Measurements from ENCODE around the gene LCORL.
A peak's percentile ranks its signal among the peaks of the same experiment; 100 is the strongest.
"Not testable (repeated sequence)": the region's sequence is repeated elsewhere in the genome, so short reads cannot be mapped to it uniquely, and the experiment has no call there.

The LCORL gene

GRCh38 chr4:18039113-18039512 lies 17.6 kb upstream of the LCORL start:
- no peak overlapping the region for H3K4me3 ChIP-seq (ENCODE audit: low read depth, low read length)
- DNase-seq (ENCODE audit: low read depth): no peak
- TF ChIP-seq CTCF (conservative IDR thresholded peaks at IDR 0.05; ENCODE audit: low read depth, low read length): no peak

- not testable (repeated sequence) for H3K4me3 ChIP-seq (ENCODE audit: low read depth, low read length); DNase-seq (ENCODE audit: low read depth)
Observed at GRCh38 chr4:18036369-18036768, 14.8 kb upstream of the LCORL start.

- no peak for TF ChIP-seq CTCF (conservative IDR thresholded peaks at IDR 0.05; ENCODE audit: low read depth, low read length)
- H3K4me3 ChIP-seq (ENCODE audit: low read depth, low read length): no peak overlapping the region
- no peak for DNase-seq (ENCODE audit: low read depth)
Observed at GRCh38 chr4:18034099-18034498, 12.5 kb upstream of the LCORL start.

GRCh38 chr4:18033111-18034085 lies 11.8 kb upstream of the LCORL start:
- no peak overlapping the region for H3K4me3 ChIP-seq (ENCODE audit: low read depth, low read length)
- peak; percentile 20 for DNase-seq (ENCODE audit: low read depth)

GRCh38 chr4:18025288-18025687 lies 3.7 kb upstream of the LCORL start:
- no peak for DNase-seq (ENCODE audit: low read depth)
- no peak overlapping the region for H3K4me3 ChIP-seq (ENCODE audit: low read depth, low read length)
- no peak for TF ChIP-seq CTCF (conservative IDR thresholded peaks at IDR 0.05; ENCODE audit: low read depth, low read length)

More at GRCh38 chr4:18033111-18034085, 11.8 kb upstream of the LCORL start:
- TF ChIP-seq CTCF (conservative IDR thresholded peaks at IDR 0.05; ENCODE audit: low read depth, low read length): no peak

GRCh38 chr4:18022572-18023050 lies 1.1 kb upstream of the LCORL start:
- TF ChIP-seq CTCF (conservative IDR thresholded peaks at IDR 0.05; ENCODE audit: low read depth, low read length): no peak
- H3K4me3 ChIP-seq (ENCODE audit: low read depth, low read length): peak overlapping the region; percentile 91
- peak; percentile 23 for DNase-seq (ENCODE audit: low read depth)

GRCh38 chr4:18021470-18021719 lies 160 bp downstream of the LCORL start:
- no peak for DNase-seq (ENCODE audit: low read depth)
- no peak for TF ChIP-seq CTCF (conservative IDR thresholded peaks at IDR 0.05; ENCODE audit: low read depth, low read length)
- peak overlapping the region; percentile 91 for H3K4me3 ChIP-seq (ENCODE audit: low read depth, low read length)
